GM19240 (cell line): Measurements from ENCODE around the gene B9D2.
"Not testable (repeated sequence)": the region's sequence is repeated elsewhere in the genome, so short reads cannot be mapped to it uniquely, and the experiment has no call there.

Experiments used
- DNase-seq: peaks from one replicate; pipeline ENCODE4 v3.0.0; 2011; ENCODE audit warnings: low spot score; ENCODE audit not compliant: insufficient read length

Gene B9D2

DNA sequence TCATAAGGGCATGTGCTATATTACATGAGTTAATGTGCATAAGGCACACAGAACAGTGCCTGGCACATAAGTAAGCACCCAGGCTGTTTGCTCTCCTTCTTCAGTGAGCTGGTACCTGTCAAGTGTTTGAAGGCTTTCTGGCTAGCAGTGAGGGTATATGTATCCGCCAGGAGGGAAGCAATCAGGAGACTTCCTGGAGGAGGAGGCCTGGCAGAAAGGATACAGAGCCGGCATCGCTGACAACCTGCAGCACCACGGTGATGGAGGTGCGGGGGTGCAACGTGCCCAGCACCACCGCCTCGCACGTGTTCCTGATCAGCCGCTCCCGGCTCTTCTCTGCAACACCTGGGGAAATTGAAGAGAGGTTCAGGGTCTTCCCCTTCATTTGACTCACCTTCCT, 27.7 kb upstream of the B9D2 start:
- no peak for DNase-seq

DNA sequence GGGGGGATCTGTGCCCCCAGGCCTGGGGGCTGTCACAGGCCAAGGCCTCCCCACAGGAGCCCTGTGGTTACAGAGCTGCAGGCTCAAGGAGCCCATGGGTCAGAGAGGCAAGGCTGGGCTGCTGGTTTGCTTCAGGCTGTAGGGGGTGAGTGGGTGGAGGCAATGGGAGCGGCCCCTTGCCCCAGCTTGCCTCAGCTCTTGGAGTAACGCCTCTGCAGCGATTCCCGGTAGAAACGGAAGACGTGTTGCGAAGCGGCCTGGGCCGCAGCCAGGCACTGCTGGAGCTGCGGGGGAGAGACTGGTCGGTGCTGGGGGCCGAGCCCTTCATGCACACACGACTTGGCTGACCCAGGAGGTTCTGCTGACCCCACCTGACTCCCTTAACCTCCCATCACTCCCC, 22.5 kb upstream of the B9D2 start:
- DNase-seq = no peak

DNA sequence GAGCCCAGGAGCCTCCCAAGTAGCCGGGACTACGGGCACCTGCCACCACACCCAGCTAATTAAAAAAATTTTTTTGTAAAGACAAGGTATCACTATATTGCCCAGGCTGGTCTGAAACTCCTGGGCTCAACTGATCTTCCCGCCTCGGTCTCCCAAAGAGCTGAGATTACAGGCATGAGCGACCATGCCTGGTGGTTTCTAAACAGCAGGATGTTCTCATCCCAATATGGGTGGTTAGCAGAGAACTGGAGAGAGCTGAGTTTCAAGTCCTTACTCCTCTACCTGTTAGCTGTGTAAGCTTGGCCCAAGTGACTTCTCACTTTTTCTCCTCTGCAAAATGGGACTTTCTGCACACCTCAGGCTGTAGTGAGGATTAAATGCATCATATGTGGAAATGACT, 20.4 kb upstream of the B9D2 start:
- no peak for DNase-seq

DNA sequence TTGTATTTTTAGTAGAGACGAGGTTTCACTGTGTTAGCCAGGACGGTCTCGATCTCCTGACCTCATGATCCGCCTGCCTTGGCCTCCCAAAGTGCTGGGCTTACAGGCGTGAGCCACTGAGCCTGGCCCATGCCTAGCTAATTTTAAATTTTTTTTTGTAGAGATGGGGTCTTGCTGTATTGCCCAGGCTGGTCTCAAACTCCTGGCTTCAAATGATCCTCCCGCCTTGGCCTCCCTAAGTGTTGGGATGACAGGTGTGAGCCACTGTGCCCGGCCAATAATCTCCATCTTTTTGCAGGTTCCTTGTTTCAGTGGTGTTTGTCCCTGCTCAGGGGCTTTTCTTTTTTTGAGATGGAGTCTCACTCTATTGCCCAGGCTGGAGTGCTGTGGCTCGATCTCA, 17.6 kb upstream of the B9D2 start:
- not testable (repeated sequence) for DNase-seq

DNA sequence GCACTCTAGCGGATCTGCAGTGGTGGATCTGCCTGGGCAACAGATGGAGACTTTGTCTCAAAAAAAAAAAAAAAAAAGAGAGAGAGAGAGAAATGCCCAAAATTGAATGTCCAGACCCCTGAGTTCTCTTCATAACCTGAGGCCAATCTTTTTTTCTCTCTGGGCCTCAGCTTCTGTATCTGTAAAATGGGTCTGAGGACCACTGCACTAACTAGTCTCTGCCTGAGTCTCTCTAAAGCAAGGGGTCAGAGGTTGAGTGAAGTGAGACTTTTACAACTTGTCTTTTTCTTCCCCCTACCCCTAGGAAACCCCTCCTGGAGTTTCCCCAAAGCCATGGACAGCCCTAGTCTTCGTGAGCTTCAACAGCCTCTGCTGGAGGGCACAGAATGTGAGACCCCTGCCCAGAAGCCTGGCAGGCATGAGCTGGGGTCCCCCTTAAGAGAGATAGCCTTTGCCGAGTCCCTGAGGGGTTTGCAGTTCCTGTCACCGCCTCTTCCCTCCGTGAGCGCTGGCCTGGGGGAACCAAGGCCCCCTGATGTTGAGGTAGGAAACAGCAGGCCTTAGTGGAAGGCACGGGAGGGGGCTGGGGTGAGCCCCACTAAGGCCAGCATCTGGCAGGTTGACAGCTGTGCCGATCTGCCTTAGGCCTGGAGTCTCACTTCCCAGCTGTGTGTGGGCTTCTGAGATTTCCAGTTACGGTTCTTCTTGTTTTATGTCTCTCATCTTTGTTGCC, 14.2 kb upstream of the B9D2 start:
- peak; percentile 66 for DNase-seq

DNA sequence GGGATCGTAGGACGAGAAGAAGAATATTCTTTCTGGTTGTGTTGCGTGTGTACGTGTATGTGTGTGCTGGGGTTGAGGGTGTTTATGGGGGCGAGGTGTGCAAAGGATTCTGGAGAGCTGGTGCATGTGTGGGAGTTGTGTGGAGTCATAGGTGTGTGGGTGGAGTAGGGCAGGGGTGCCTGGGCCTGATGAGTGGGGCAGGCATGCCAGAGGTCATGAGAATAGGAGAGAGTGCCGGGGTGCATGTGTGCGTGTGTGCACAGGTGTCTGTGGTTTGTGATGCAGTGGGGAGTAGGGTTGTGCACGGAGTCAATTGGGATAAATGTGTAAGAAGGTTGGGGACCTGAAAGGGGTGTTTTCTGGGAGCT, 13.0 kb upstream of the B9D2 start:
- DNase-seq = no peak

DNA sequence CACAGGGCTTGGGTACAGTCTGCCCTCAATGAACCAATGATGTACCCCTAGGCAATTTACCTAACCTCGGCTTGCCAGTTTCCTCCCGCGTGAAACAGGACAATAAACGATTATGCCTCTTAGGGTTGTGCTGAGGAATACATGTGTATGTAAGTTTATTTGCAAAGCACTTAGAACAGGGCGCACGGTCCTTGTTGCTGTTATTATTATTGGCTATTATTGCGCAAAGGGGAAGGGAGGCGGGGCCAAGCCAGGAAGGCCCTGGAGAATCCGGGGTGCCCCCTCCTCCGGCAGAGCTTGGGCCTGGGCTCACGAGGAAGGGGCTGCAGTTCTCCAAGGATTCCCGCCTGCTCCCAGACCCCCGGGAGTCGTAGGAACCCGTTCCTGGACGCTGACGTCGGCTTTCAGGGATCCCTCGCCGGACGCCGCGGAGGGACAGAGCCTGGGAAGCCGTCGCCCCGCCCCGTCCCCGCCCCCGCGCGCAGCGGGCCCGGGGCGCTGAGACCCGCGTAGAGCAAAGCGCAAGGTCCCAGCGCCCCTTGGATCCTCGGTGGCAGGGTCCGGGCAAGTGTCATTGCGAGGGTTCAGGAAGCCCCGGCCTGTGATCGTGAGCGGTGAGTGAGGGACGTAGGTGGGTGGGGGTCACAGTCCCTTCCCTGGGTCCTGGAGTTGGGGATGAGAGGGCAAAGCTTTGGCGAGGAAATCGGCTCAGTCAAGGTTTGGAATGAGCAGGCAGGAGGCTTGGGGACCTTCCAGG, 12.5 kb upstream of the B9D2 start, which contains the start of gene TMEM91:
Gene TMEM91 (plus strand): TSS at position 293 of the 757 bp plus-strand sequence. CDS start 1,777 bp downstream, outside the sequence.
- no peak for DNase-seq

DNA sequence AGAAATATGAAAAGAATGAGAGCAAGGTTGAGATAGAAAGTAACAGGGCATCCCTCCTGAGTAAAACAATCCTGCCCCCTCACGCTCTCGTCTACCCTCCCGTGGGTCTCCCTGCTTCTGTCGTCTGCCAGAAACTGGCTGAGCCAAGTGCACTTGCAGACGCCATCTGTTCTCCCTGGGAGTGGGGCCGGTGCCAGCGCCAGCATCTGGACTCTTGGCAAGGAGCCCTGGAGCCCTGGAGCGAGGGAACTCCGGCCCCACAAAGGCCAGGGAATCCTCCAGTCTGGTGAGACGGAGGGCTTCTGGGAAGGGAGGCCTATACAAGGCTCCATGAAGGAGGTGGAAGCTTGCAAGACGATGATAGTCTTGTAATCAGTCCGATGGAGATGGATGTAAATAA, 10.0 kb upstream of the B9D2 start:
- DNase-seq = no peak

DNA sequence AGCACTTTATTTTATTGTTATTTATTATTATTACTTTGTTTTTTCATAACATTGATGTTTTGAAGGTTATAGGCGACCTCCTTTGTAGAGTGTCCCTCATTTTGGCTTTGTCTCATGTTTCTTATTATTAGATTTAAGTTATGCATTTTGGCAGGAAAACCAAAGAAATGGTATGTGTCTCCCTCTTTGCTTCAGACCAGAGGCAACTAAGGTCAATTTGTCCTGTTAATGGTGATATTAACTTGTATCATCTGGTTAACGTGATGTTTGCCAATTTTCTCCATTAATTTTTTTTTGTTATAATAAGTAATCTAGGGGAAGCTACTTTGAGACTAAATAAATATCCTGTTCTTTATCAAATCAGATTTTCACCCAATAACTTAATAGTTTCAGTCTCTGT, 8.6 kb upstream of the B9D2 start:
- no peak for DNase-seq

DNA sequence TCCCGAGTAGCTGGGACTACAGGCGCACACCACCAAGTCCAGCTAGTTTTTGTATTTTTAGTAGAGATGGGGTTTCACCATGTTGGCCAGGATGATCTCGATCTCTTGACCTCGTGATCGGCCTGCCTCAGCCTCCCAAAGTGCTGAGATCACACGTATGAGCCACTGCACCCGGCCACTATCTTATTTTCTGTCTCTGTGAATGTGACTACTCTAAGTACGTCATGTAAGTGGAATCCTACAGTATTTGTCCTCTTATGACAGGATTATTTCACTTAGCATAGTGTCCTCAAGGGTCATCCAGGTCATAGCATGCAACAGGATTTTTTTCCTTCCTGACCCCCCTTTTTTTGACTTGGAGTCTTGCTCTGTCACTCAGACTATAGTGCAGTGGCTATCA, 7.6 kb upstream of the B9D2 start:
- no peak for DNase-seq

DNA sequence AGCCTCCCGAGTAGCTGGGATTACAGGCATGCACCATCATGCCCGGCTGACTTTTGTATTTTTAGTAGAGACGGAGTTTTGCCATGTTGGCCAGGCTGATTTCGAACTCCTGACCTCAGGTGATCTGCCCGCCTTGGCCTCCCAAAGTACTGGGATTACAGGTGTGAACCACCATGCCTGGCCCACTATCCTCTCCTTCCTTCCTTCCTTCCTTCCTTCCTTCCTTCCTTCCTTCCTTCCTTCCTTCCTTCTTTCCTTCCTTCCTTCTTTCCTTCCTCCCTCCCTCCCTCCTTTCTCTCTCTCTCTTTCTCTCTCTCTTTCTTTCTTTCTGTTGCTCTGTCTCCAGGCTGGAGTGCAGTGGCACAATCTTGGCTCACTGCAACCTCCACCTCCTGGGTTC, 7.2 kb upstream of the B9D2 start:
- not testable (repeated sequence) for DNase-seq

DNA sequence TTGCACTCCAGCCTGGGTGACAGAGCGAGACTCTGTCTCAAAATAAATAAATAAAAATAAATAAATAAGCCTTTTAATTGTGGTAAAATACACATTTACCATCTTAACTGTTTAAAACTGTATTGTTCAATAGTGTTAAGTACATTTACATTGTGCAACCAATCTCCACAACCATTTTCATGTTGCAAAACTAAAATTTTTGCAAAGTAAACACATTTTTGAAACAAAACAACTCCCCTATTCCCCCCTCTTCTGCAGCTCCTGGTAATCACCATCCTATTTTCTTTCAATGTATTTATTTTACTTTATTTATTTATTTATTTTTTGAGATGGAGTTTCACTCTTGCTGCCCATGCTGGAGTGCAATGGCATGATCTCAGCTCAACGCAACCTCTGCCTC, 5.8 kb upstream of the B9D2 start:
- no peak for DNase-seq

DNA sequence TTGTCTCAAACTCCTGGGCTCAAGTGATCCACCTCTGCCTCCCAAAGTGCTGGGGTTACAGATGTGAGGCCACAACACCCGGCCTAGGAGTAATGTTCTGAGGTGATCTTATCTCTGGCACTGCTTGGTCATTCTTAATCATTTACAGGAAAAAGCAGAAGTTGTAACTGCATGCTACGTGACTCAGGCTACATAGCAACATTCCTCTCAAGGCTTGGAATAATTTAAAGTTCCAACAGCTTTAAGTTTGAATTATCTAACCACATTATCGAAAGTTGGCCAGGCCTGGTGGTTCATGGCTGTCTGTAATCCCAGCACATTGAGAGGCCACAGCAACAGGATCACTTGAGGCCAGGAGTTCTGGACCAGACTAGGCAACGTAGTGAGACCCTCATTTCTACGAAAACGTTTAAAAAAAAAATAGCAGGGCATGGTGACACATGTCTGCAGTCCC, 3.9 kb upstream of the B9D2 start:
- DNase-seq = no peak

DNA sequence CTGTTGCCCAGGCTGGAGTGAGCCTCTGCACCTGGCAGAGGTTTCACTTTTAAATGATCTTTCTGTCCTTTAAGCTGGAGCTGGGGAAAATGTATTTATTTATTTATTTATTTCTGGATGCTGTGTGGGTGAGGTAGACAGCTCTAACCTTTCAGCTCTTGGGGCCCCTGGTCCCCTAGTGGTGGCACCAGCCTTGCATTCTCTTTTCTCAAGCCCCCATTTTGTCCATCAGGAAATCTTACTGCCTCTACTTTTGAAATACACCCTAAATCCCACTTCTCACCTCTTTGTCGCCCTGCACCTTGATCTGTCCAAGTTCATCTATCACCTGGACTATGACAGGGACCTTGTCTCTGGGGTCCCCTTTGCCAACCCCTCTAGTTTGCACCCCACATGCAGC, 2.1 kb upstream of the B9D2 start:
- no peak for DNase-seq

DNA sequence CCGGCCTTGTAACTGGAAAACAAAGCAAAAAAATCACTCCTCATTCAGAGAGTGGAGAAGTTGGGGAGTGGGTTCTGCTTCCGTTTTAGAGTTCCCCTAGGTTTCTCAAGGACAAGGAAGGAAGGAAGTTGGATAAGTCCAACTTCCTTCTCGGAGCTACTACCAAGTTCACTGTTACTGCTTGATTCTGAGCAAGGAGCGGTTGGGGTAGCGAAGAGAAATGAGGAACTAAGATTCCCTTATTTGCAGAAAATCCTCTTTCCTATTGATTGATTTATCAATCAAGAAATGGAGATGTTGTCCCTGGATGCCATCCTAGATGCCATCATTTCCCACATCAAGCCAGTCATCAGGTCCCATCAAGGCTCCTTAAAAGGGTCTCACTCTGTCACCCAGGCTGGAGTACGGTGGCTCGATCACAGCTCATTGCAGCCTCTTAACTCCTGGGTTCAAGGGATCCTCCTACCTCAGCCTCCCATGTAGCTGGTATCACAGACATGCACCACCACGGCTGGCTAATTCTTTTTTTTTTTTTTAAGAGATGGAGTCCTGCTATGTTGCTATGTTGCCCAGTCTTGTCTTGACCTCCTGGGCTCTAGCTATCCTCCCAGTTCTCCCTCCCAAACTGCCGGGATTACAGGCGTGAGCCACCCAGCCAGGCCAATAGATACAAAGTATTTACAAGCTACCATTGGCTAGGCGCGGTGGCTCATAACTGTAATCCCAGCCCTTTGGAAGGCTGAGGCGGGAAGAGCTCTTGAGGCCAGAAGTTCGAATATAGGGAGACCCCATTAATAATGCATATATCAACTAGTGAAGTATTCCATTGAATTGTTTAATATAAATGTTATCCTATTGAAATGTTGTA, 809 bp upstream of the B9D2 start:
- no peak for DNase-seq

DNA sequence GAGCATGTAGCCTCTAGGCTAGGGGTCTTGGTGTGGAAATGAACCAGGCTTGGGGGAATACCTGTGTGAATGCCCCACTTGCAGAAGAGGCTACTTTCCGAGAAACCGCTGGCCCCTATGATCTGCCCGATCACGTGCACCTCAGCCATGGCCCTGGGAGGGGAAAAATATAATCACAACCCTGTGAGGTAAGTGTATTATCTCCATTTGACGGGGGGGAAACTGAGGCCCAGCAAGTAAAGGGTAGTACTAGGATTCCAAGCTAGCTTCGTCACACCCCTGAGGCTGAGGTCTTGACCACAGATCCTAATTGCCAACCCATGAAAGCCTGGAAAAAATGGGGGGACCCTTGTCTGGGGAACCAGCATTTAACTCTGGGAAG, 587 bp downstream of the B9D2 start:
- DNase-seq = no peak

DNA sequence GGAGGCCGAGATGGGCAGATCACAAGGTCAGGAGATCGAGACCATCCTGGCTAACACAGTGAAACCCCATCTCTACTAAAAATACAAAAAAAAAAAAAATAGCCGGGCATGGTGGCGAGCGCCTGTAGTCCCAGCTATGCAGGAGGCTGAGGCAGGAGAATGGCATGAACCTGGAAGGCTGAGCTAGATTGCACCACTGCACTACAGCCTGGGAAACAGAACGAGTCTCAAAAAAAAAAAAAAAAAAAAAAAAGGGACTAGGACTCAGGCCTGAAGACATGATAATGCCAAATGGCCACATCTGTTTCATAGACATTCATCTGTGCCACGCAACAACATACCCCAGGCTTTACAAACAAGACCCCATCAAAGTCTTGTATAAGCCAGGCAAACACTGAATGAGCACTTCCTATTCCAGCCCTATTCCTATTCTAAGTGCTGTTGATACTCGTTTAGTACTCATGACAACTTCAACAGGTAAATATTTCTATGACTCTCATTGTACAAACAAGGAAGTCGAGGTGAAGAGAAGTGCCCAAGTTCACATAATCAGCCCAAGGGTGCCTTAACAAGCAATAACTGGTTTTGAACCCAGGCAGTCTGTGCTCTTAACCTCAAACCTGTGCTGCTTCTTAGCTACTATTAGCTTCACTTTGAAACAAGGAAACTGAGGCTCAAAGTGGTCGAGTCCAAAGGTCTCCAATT, 1.7 kb downstream of the B9D2 start:
- DNase-seq = no peak

DNA sequence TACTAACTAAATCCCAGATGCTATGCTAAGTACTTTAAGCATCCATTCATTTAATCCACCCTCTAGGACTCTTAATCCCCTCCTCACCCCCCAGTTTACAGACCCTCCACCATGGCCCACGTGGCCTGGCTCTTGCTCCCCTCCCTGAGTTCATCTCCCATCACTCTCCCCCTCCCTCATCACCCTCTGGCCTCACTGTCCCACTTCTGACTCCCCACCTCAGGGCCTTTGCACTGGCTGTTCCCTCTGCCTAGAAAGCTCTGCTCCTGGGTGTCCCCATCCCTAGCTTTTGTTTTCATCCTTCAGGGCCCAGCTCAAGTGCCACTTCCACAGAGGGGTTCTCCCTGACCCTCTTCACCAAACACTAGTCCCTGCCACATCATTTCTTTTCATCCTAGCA, 4.2 kb downstream of the B9D2 start:
- no peak for DNase-seq

DNA sequence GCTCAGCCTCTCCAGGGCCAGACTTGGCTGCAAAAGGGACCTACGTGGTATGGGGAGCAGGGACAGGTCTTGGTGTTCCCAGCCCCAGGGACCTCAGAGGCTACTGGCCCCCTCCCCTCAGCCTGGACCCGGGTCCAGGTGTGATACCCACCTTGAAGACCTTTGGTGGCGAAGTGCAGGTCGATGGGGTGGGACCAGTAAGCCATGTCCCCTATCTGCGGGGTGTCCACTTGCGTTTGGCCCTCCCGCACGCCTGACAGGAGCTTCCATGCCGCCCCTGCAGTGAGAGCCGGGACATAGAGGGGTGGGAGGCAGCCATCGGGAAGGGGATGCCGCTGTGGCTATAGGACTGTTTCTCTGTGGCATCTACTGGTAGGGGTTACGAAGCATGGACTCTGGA, 6.2 kb downstream of the B9D2 start:
- DNase-seq = no peak

DNA sequence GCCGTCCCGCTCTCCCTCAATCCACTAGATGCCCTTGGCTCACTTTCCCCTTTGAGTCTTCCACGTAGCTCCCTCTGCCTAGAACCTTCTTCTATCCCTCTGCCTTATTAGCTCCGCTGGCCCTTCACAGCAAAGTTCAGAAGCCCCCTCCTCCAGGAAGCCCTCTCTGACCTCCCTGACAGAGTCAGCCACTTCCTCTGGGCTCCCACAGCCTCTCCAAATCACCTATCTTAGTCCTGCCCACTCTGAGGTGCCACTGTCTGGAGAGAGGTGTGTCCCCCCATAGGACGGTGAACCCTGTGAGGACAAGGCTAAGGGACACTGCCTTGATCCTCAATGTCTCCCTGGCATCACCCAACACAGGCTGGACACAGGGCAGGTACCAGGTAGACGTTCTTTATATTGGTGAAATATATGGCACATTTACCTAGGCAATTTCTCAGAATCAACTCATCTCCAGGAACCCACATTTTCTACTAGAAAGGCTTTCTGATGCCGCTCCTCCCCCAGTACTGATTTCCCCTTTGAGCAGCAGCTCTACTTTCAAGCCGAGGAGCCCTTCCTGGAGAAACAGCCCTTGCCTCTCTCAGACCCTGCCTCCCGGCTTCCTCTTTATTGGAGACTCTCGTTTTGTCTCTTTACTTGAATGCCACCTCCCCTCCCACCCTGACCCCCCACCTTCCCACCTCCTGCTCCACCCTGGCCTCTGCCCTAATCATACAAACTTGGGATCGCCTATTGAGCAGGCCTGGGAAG, 6.8 kb downstream of the B9D2 start:
- no peak for DNase-seq

DNA sequence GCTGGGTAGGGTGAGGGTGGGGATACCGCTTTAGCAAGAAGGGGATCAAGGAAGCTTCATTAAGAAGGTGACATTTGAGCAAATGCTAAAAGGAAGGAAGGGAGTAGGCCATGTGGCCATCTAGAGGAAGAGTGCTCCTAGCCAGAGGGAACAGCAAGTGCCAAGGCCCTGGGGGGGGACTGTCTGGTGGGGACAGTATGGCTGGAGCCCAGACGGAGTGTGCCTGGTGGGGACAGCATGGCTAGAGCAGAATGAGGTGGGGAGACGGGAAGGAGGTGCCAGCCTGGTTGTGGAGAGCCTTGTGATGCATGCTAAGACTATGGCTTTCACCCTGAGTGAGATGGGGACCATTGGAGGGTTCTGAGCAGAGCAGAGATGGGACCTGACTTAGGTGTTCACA, 8.1 kb downstream of the B9D2 start:
- DNase-seq = no peak
